A673 (cell line): ENCODE results near the gene SYNC. TPM values are rescaled to one million over a fixed set of nuclear protein-coding genes. Genes with fewer than 3 reads are reported as not detected.

Experiments used
- BruUV-seq: library from RNA; stranded (reverse); fragments of 400-500 nt; replicated peaks from 2 replicates; lab custom pipeline; 2021; lab: Mats Ljungman, UMichigan
- CTCF ChIA-PET: fragments of 300-600 bp; sonication (Branson Sonifier 250); formaldehyde crosslinking; loops from one replicate; lab custom pipeline; 2022; ENCODE audit warnings: antibody characterized with exemption; lab: Charles Lee
- POLR2A ChIA-PET: fragments of 300-600 bp; sonication (Branson Sonifier 250); formaldehyde crosslinking; loops from one replicate; lab custom pipeline; 2022; ENCODE audit warnings: antibody characterized with exemption; ENCODE audit not compliant: low non-redundant PET; lab: Charles Lee
- DNase-seq: peaks from one replicate; pipeline ENCODE4 v3.0.0-alpha.2; 2015; ENCODE audit warnings: low spot score
- H3K27ac ChIP-seq: fragments of 200-600 bp; sonication (generic); 2 replicates; pipeline ENCODE4 v1.5.1; 2016; ENCODE audit warnings: mixed run types, low read depth, mild to moderate bottlenecking, mixed read lengths, antibody characterized with exemption, low read length; ENCODE audit not compliant: poor library complexity, severe bottlenecking
- H3K27me3 ChIP-seq: fragments of 200-600 bp; sonication (generic); replicated peaks from 2 replicates; pipeline ENCODE4 v1.6.1; 2017; ENCODE audit warnings: mixed run types, low read depth, mild to moderate bottlenecking, mixed read lengths, antibody characterized with exemption, low read length; ENCODE audit not compliant: insufficient read depth, poor library complexity
- H3K36me3 ChIP-seq: fragments of 200-600 bp; sonication (generic); 2 replicates; pipeline ENCODE4 v1.6.1; 2016; ENCODE audit warnings: mixed run types, mild to moderate bottlenecking, mixed read lengths, antibody characterized with exemption, low read length; ENCODE audit not compliant: insufficient read depth, poor library complexity, severe bottlenecking
- H3K4me1 ChIP-seq: fragments of 200-600 bp; sonication (generic); 2 replicates; pipeline ENCODE4 v1.6.1; 2017; ENCODE audit warnings: mixed run types, mild to moderate bottlenecking, mixed read lengths, antibody characterized with exemption, low read length; ENCODE audit not compliant: insufficient read depth, poor library complexity, severe bottlenecking
- H3K4me3 ChIP-seq: fragments of 200-600 bp; sonication (generic); 2 replicates; pipeline ENCODE4 v1.5.1; 2016; ENCODE audit warnings: low read depth, mixed run types, mild to moderate bottlenecking, mixed read lengths, low read length; ENCODE audit not compliant: poor library complexity, severe bottlenecking
- H3K9me3 ChIP-seq: fragments of 200-600 bp; sonication (generic); 2 replicates; pipeline ENCODE4 v1.6.1; 2016; ENCODE audit warnings: mixed run types, low read depth, mild to moderate bottlenecking, mixed read lengths, antibody characterized with exemption, low read length; ENCODE audit not compliant: poor library complexity, severe bottlenecking
- EZH2 ChIP-seq: fragments of 200-600 bp; sonication (generic); IDR thresholded peaks from 2 replicates; pipeline ENCODE4 v1.6.1; 2017; ENCODE audit warnings: borderline replicate concordance, low read depth, mild to moderate bottlenecking, mixed read lengths, antibody characterized with exemption, low read length; ENCODE audit not compliant: poor library complexity, severe bottlenecking
- intact Hi-C: fragments of 100-400 bp; cut with micrococcal nuclease; formaldehyde crosslinking; loops from one replicate; pipeline ENCODE4 v1.10.0; 2022; ENCODE audit not compliant: unreplicated experiment
- total RNA-seq: library from RNA; stranded (reverse); gene quantifications from 2 replicates; pipeline ENCODE4 v1.2.3, GENCODE V29; 2021
- TF ChIP-seq, protein P1 (sequence below): fragments of 300-800, 200-600 bp; sonication (generic); conservative IDR thresholded peaks from 2 replicates; pipeline ENCODE4 v1.5.1; 2017; ENCODE audit warnings: low read depth, mild to moderate bottlenecking, antibody characterized with exemption, low read length, moderate library complexity, mixed read lengths

SYNC gene
- total RNA-seq, 1 experiment from 2014 or later = 0.71 TPM

DNA sequence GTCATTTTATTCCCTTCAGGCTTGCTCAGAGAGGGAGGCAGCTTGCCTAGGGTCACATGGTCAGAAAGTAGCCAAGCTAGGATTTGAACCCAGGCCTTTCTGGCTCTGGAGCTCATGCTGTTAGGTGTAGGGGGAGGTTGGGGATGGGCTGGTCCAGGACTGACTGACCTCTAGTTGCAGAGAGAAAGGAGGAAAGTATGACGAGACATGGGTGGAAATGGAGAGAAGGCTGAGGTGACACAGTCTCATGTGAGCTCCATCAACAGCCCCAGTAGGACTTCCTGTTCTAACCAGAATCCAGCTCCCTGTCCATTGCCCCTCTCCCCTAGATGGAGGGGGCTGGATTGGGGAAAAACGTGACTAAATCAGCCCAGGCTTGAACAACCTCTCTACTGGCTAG, 15.5 kb upstream of the SYNC start:
- H3K4me1 ChIP-seq = peaks cover 6% of the 10 kb centered on the region
- TF ChIP-seq, protein P1, sequence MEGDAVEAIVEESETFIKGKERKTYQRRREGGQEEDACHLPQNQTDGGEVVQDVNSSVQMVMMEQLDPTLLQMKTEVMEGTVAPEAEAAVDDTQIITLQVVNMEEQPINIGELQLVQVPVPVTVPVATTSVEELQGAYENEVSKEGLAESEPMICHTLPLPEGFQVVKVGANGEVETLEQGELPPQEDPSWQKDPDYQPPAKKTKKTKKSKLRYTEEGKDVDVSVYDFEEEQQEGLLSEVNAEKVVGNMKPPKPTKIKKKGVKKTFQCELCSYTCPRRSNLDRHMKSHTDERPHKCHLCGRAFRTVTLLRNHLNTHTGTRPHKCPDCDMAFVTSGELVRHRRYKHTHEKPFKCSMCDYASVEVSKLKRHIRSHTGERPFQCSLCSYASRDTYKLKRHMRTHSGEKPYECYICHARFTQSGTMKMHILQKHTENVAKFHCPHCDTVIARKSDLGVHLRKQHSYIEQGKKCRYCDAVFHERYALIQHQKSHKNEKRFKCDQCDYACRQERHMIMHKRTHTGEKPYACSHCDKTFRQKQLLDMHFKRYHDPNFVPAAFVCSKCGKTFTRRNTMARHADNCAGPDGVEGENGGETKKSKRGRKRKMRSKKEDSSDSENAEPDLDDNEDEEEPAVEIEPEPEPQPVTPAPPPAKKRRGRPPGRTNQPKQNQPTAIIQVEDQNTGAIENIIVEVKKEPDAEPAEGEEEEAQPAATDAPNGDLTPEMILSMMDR = no peak
- no peak for TF ChIP-seq EZH2
- BruUV-seq = no TSS peak
- H3K27ac ChIP-seq = no peak overlapping the region
- intact Hi-C loops = no loop called here
- H3K4me3 ChIP-seq = no peak overlapping the region
- CTCF ChIA-PET = no interaction called here
- POLR2A ChIA-PET = no interaction called here
- H3K36me3 ChIP-seq = no peaks in the 10 kb centered on the region
- H3K9me3 ChIP-seq = no peaks in the 10 kb centered on the region
- no peak for DNase-seq
- no peaks in the 10 kb centered on the region for H3K27me3 ChIP-seq

DNA sequence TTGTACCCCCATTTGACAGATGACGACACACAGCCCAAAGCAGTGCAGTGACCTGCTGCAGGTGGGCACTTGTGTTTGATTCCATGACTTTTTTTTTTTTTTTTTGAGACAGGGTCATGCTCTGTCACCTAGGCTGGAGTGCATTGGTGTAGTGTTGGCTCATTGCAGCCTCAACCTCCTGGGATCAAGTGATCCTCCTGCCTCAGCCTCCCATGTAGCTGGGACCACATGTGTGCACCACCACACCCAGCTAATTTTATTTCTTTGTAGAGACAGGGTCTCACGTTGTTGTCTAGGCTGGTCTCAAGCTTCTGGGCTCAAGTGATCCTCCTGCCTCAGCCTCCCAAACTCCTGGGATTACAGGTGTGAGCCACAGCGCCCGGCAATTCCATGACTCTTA, 14.9 kb upstream of the SYNC start:
- BruUV-seq = no TSS peak
- intact Hi-C loops = no loop called here
- no peaks in the 10 kb centered on the region for H3K27me3 ChIP-seq
- no peaks in the 10 kb centered on the region for H3K9me3 ChIP-seq
- CTCF ChIA-PET = no interaction called here
- TF ChIP-seq, protein P1 = no peak
- no peak for TF ChIP-seq EZH2
- peaks cover 6% of the 10 kb centered on the region for H3K4me1 ChIP-seq
- no peak overlapping the region for H3K4me3 ChIP-seq
- no peak for DNase-seq
- POLR2A ChIA-PET = no interaction called here
- H3K36me3 ChIP-seq = no peaks in the 10 kb centered on the region
- H3K27ac ChIP-seq = no peak overlapping the region

DNA sequence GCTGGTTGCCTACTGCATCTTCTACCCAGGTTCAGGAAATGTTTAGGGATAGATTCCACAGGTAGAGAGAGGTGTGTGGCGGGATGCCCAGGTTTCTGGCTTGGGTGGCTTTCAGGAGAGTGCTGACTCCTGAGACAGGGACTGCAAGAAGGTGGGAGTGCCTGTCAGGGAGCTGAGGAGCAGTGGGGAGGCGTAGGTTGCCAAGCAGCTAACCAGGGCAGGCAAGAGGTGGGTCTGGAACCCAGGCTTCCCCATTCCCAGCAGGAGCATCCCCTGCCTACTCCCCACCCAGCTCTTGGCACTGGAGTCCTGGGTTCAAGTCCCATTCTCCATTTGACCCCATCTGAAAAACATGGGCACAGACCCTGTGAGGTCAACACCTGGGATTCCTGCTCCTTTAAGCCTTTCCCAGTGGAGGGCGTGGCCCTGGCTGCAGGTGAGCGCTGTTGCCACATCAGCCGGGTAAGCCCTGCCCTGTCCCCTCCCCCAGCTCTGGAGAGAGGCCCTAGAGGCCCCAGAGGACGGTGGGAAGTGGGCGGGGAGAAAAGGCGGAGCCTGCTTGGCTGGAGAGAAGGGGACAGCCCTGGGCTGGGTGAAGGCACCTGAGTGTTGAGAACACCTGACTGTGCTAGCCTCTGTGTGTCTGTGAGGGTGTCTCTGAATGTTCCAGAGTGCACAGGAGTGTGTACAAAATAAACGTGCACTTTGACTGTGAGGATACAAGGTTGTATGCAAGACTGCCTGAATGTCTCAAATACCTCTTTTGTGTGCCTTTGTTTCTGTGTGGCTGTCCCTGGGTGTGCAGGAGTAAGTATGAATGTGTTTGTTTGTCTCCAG, 14.0 kb upstream of the SYNC start:
- ChIA-PET POLR2A (interaction anchor here (0.5 kb wide), 1 partner anchor 48 kb away, joined by 7 read pairs; no protein-coding TSS in a partner anchor), CTCF (no interaction called here)
- H3K36me3 ChIP-seq = no peaks in the 10 kb centered on the region
- H3K9me3 ChIP-seq = no peaks in the 10 kb centered on the region
- H3K4me1 ChIP-seq = peaks cover 6% of the 10 kb centered on the region
- no peak overlapping the region for H3K27ac ChIP-seq
- intact Hi-C loops = no loop called here
- peak; percentile 58 for DNase-seq
- TF ChIP-seq EZH2 = no peak
- TF ChIP-seq, protein P1 = no peak
- BruUV-seq = no TSS peak
- H3K27me3 ChIP-seq = no peaks in the 10 kb centered on the region
- no peak overlapping the region for H3K4me3 ChIP-seq
